Gastrocnemius medialis (tissue), 4 donors: ENCODE data around the gene PLA2G2D.

Experiments
- POLR2A ChIP-seq, 2 donors: fragments of 450-650 bp; IDR thresholded peaks; one replicate each; pipeline ENCODE4 v1.6.1; 2017; ENCODE audit warnings: antibody characterized with exemption in 2 of 2, mild to moderate bottlenecking in 2 of 2, moderate library complexity in 2 of 2
- TF ChIP-seq, protein P1 (sequence below), 5 experiments: fragments of 450-650 bp in 3 of 5; fragments of 200-600 bp in 2 of 5; sonication (generic) in 2 of 5; IDR thresholded peaks in 4 of 5; conservative IDR thresholded peaks in 1 of 5; 1 replicate in 4 of 5; 2 replicates in 1 of 5; pipeline ENCODE4 v1.5.1; 2016 to 2019; ENCODE audit warnings: antibody characterized with exemption in 5 of 5, mild to moderate bottlenecking in 3 of 5, moderate library complexity in 3 of 5

DNA sequence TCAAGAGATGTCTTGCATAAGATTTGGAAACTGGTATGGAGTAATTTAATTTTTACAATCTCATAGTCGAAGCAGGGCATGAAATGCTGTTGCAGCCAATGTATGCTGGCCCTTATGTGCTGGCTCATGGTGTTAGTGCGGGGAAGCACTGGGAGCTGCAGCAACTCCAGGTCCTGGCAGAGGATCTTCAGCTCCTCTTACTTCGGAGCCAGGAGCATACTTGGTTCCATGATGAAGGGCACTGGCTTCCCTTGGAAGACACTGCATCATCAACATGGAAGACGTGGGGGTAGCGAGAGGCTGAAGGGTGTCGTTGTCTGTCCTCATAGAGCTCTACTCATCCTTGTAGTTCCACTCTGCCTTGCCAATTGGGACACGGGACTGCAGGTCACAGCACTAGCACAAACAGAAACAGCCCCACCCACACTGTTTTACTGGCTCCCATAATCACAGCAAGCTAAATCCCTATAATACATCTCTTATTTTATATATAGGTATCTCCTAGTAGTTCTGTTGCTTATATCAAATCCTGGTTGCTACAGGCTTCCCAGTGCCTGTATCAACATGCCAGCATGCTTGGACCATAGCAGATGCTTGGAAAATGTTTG lies 22.4 kb downstream of the PLA2G2D start:
- TF ChIP-seq POLR2A (IDR thresholded peaks at IDR 0.05) = no peak
- TF ChIP-seq, protein P1, sequence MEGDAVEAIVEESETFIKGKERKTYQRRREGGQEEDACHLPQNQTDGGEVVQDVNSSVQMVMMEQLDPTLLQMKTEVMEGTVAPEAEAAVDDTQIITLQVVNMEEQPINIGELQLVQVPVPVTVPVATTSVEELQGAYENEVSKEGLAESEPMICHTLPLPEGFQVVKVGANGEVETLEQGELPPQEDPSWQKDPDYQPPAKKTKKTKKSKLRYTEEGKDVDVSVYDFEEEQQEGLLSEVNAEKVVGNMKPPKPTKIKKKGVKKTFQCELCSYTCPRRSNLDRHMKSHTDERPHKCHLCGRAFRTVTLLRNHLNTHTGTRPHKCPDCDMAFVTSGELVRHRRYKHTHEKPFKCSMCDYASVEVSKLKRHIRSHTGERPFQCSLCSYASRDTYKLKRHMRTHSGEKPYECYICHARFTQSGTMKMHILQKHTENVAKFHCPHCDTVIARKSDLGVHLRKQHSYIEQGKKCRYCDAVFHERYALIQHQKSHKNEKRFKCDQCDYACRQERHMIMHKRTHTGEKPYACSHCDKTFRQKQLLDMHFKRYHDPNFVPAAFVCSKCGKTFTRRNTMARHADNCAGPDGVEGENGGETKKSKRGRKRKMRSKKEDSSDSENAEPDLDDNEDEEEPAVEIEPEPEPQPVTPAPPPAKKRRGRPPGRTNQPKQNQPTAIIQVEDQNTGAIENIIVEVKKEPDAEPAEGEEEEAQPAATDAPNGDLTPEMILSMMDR (IDR thresholded peaks at IDR 0.05 in 4 of 5, conservative IDR thresholded peaks at IDR 0.05 in 1 of 5) = no peak
